Measurements from ENCODE around the gene EML1. TPM values are rescaled to one million over a fixed set of nuclear protein-coding genes. Genes with fewer than 3 reads are reported as not detected.

Gene EML1
- total RNA-seq (35.9 TPM), polyA plus RNA-seq (ENCODE audit: insufficient read depth, low read depth, low replicate concordance) (7.9 TPM)
- long read RNA-seq, donor 1, full-length matches to known transcripts = 2 of 2 reads
- long read RNA-seq, donor 1, partial matches to known transcripts = 0 of 2 reads
- long read RNA-seq, donor 1, other reads (novel, unspliced or antisense) = 0 of 2 reads
- long read RNA-seq, donor 2, full-length matches to known transcripts = 4 of 4 reads
- long read RNA-seq, donor 2, partial matches to known transcripts = 0 of 4 reads
- long read RNA-seq, donor 2, other reads (novel, unspliced or antisense) = 0 of 4 reads
- long read RNA-seq, donor 3, full-length matches to known transcripts = 4 of 4 reads
- long read RNA-seq, donor 3, partial matches to known transcripts = 0 of 4 reads
- long read RNA-seq, donor 3, other reads (novel, unspliced or antisense) = 0 of 4 reads
- long read RNA-seq, donor 4, full-length matches to known transcripts = 3 of 3 reads
- long read RNA-seq, donor 4, partial matches to known transcripts = 0 of 3 reads
- long read RNA-seq, donor 4, other reads (novel, unspliced or antisense) = 0 of 3 reads
- long read RNA-seq, donor 5, full-length matches to known transcripts = 1 of 1 reads
- long read RNA-seq, donor 5, partial matches to known transcripts = 0 of 1 reads
- long read RNA-seq, donor 5, other reads (novel, unspliced or antisense) = 0 of 1 reads
- long read RNA-seq, donor 6, full-length matches to known transcripts = 2 of 2 reads
- long read RNA-seq, donor 6, partial matches to known transcripts = 0 of 2 reads
- long read RNA-seq, donor 6, other reads (novel, unspliced or antisense) = 0 of 2 reads
- long read RNA-seq, donor 7, full-length matches to known transcripts = 16 of 40 reads
- long read RNA-seq, donor 7, partial matches to known transcripts = 5 of 40 reads
- long read RNA-seq, donor 7, other reads (novel, unspliced or antisense) = 19 of 40 reads
- long read RNA-seq, donor 8, full-length matches to known transcripts = 1 of 1 reads
- long read RNA-seq, donor 8, partial matches to known transcripts = 0 of 1 reads
- long read RNA-seq, donor 8, other reads (novel, unspliced or antisense) = 0 of 1 reads
- long read RNA-seq, donor 9, full-length matches to known transcripts = 1 of 1 reads
- long read RNA-seq, donor 9, partial matches to known transcripts = 0 of 1 reads
- long read RNA-seq, donor 9, other reads (novel, unspliced or antisense) = 0 of 1 reads
- long read RNA-seq, donor 10, full-length matches to known transcripts = 3 of 3 reads
- long read RNA-seq, donor 10, partial matches to known transcripts = 0 of 3 reads
- long read RNA-seq, donor 10, other reads (novel, unspliced or antisense) = 0 of 3 reads

- Histone ChIP-seq H3K9me3 (ENCODE audit: control insufficient read depth in 2 of 3, insufficient read depth in 1 of 3, low read length in 3 of 3) (no peaks in the 10 kb centered on the region), H3K36me3 (ENCODE audit: control insufficient read depth in 2 of 3, insufficient read depth in 3 of 3, low read length in 3 of 3) (no peaks in the 10 kb centered on the region), H3K4me3 (ENCODE audit: low read length in 3 of 3) (peak within 1 kb of the TSS; percentile 61 to 70 (median 66)), H3K27ac (ENCODE audit: low read depth in 2 of 2, low read length in 2 of 2) (peak within 1 kb of the TSS; percentile 63 to 73), H3K27me3 (ENCODE audit: control insufficient read depth, insufficient read depth, low read length) (no peaks in the 10 kb centered on the region), H3K9ac (ENCODE audit: low read length in 3 of 3) (peak within 1 kb of the TSS; percentile 35 to 71 (median 42)), H3K4me1 (ENCODE audit: control insufficient read depth in 2 of 3, insufficient read depth in 2 of 3, low read depth in 1 of 3, low read length in 3 of 3) (peaks cover 0 to 11% (median 0%) of the 10 kb centered on the region in 3 donors)
- peak; percentile 11 for TF ChIP-seq CTCF (IDR thresholded peaks at IDR 0.05; ENCODE audit: borderline replicate concordance, extremely low read depth, insufficient read depth)
- intact Hi-C loops (cut with DNase I) = no loop called here
- FAIRE-seq = no peak
- peak; percentile 87 to 95 (median 91) for DNase-seq
Observed at GRCh38 chr14:99793213-99794150, at the start of gene EML1. EML1 (plus strand) TSS chr14:99793413; CDS start chr14:99793477, 64 bp downstream.

GRCh38 chr14:99744199-99744872 lies 48.9 kb upstream of the EML1 start:
- Histone ChIP-seq H3K9ac (ENCODE audit: low read length in 3 of 3) (no peak overlapping the region), H3K27me3 (ENCODE audit: control insufficient read depth, insufficient read depth, low read length) (no peaks in the 10 kb centered on the region), H3K9me3 (ENCODE audit: control insufficient read depth in 2 of 3, insufficient read depth in 1 of 3, low read length in 3 of 3) (no peaks in the 10 kb centered on the region), H3K4me1 (ENCODE audit: control insufficient read depth in 2 of 3, insufficient read depth in 2 of 3, low read depth in 1 of 3, low read length in 3 of 3) (peaks cover 0 to 22% (median 9%) of the 10 kb centered on the region in 3 donors), H3K4me3 (ENCODE audit: low read length in 3 of 3) (no peak overlapping the region), H3K36me3 (ENCODE audit: control insufficient read depth in 2 of 3, insufficient read depth in 3 of 3, low read length in 3 of 3) (no peaks in the 10 kb centered on the region), H3K27ac (ENCODE audit: low read depth in 2 of 2, low read length in 2 of 2) (no peak overlapping the region)
- intact Hi-C loops (cut with DNase I) = no loop called here
- no peak for DNase-seq
- no peak for FAIRE-seq
- no peak for TF ChIP-seq CTCF (IDR thresholded peaks at IDR 0.05; ENCODE audit: borderline replicate concordance, extremely low read depth, insufficient read depth)
